ENCODE data around the gene TPST1.
"Not testable (repeated sequence)": the region's sequence is repeated elsewhere in the genome, so short reads cannot be mapped to it uniquely, and the experiment has no call there.

TPST1 gene

GRCh38 chr7:66189695-66190503, 15.2 kb upstream of the TPST1 start:
- no peak for DNase-seq

GRCh38 chr7:66190504-66190857, 14.7 kb upstream of the TPST1 start:
- DNase-seq: no peak

GRCh38 chr7:66193146-66193725, 11.9 kb upstream of the TPST1 start:
- no peak for DNase-seq

GRCh38 chr7:66198469-66198868, 6.7 kb upstream of the TPST1 start:
- no peak for DNase-seq

GRCh38 chr7:66198956-66199355, 6.2 kb upstream of the TPST1 start:
- no peak for DNase-seq

GRCh38 chr7:66202441-66202840, 2.7 kb upstream of the TPST1 start:
- no peak for DNase-seq

GRCh38 chr7:66205741-66206090, 582 bp downstream of the TPST1 start:
- peak; percentile 30 for DNase-seq

- no peak for DNase-seq
These were observed 1.2 kb downstream of the TPST1 start for GRCh38 chr7:66206119-66206933.

GRCh38 chr7:66206934-66207240, 1.8 kb downstream of the TPST1 start:
- no peak for DNase-seq

GRCh38 chr7:66207540-66207939, 2.4 kb downstream of the TPST1 start:
- DNase-seq: no peak

GRCh38 chr7:66211429-66211828, 6.3 kb downstream of the TPST1 start:
- no peak for DNase-seq

- no peak for DNase-seq
These were observed 8.5 kb downstream of the TPST1 start for GRCh38 chr7:66213637-66214036.

- no peak for DNase-seq
These were observed 11.6 kb downstream of the TPST1 start for GRCh38 chr7:66216687-66217086.

- DNase-seq: no peak
These were observed 14.7 kb downstream of the TPST1 start for GRCh38 chr7:66219805-66220204.

- no peak for DNase-seq
These were observed 16.3 kb downstream of the TPST1 start for GRCh38 chr7:66221442-66221841.

GRCh38 chr7:66227808-66228207, 22.7 kb downstream of the TPST1 start:
- no peak for DNase-seq

- DNase-seq: not testable (repeated sequence)
These were observed 26.4 kb downstream of the TPST1 start for GRCh38 chr7:66231326-66232216.

- DNase-seq: no peak
These were observed 28.5 kb downstream of the TPST1 start for GRCh38 chr7:66233638-66234037.

GRCh38 chr7:66236713-66237303, 31.7 kb downstream of the TPST1 start:
- DNase-seq: no peak

- no peak for DNase-seq
These were observed 33.0 kb downstream of the TPST1 start for GRCh38 chr7:66237906-66238772.

- DNase-seq: no peak
These were observed 33.8 kb downstream of the TPST1 start for GRCh38 chr7:66238773-66239466.

All from activated T-cell treated with anti-CD3 and anti-CD28 coated beads, Interleukin-2, amount 50 U/mL, for 1 hour (primary cell).